Testis (tissue), 2 donors: Measurements from ENCODE around the gene STK33.

ENCODE experiments used
- POLR2A ChIP-seq: fragments of 450-650 bp; IDR thresholded peaks from one replicate; pipeline ENCODE4 v1.6.1; 2017; ENCODE audit warnings: antibody characterized with exemption, mild to moderate bottlenecking, moderate library complexity
- TF ChIP-seq, protein P1 (sequence below), 3 experiments: fragments of 450-650 bp in 2 of 3; fragments of 200-600 bp in 1 of 3; sonication (generic) in 1 of 3; IDR thresholded peaks; one replicate each; pipeline ENCODE4 v1.5.1; 2016 to 2019; ENCODE audit warnings: antibody characterized with exemption in 3 of 3, mild to moderate bottlenecking in 2 of 3, moderate library complexity in 1 of 3

- TF ChIP-seq, protein P1, sequence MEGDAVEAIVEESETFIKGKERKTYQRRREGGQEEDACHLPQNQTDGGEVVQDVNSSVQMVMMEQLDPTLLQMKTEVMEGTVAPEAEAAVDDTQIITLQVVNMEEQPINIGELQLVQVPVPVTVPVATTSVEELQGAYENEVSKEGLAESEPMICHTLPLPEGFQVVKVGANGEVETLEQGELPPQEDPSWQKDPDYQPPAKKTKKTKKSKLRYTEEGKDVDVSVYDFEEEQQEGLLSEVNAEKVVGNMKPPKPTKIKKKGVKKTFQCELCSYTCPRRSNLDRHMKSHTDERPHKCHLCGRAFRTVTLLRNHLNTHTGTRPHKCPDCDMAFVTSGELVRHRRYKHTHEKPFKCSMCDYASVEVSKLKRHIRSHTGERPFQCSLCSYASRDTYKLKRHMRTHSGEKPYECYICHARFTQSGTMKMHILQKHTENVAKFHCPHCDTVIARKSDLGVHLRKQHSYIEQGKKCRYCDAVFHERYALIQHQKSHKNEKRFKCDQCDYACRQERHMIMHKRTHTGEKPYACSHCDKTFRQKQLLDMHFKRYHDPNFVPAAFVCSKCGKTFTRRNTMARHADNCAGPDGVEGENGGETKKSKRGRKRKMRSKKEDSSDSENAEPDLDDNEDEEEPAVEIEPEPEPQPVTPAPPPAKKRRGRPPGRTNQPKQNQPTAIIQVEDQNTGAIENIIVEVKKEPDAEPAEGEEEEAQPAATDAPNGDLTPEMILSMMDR (IDR thresholded peaks at IDR 0.05) = no peak
- TF ChIP-seq POLR2A = no peak
Measured at GRCh38 chr11:8361664-8362210, 232.3 kb downstream of the STK33 start.
